Muscle of leg (tissue), 11 donors: Measurements from ENCODE around the gene BCL2. TPM values are rescaled to one million over a fixed set of nuclear protein-coding genes. Genes with fewer than 3 reads are reported as not detected.

Source experiments
- DNase-seq: peaks from one replicate; pipeline ENCODE4 v3.0.0; 2013
- H3K27ac ChIP-seq: one replicate; pipeline ENCODE4 v1.5.1; 2013; ENCODE audit warnings: mild to moderate bottlenecking, low read length, control low read depth
- H3K27me3 ChIP-seq: one replicate; pipeline ENCODE4 v1.6.1; 2013; ENCODE audit warnings: low read length; ENCODE audit not compliant: control insufficient read depth, insufficient read depth
- H3K36me3 ChIP-seq: one replicate; pipeline ENCODE4 v1.6.1; 2013; ENCODE audit warnings: low read length; ENCODE audit not compliant: control insufficient read depth, insufficient read depth
- H3K4me1 ChIP-seq: one replicate; pipeline ENCODE4 v1.6.1; 2013; ENCODE audit warnings: low read length; ENCODE audit not compliant: control insufficient read depth, insufficient read depth
- H3K4me3 ChIP-seq: one replicate; pipeline ENCODE4 v1.5.1; 2013; ENCODE audit warnings: low read length, control low read depth
- H3K9me3 ChIP-seq: replicated peaks from 2 replicates; pipeline ENCODE4 v1.6.1; 2013; ENCODE audit warnings: low read depth, low read length; ENCODE audit not compliant: control insufficient read depth
- WGBS: methylation state at CpG from one replicate; pipeline ENCODE4 v1.1.5; 2013; ENCODE audit warnings: missing lambda C conversion rate; ENCODE audit not compliant: insufficient coverage; 5-methylcytosine and 5-hydroxymethylcytosine counted together
- polyA plus RNA-seq, 8 donors: library from polyadenylated mRNA; unstranded; fragments of 120-200 nt; gene quantifications; one replicate each; pipeline versions ENCODE4 v1.2.1 to v1.2.3, GENCODE V29; 2013; ENCODE audit warnings: inconsistent platforms in 1 of 8, low replicate concordance in 1 of 8; ENCODE audit not compliant: insufficient read length in 8 of 8, insufficient read depth in 1 of 8
- total RNA-seq: library from RNA; stranded (reverse); fragments of 120-200 nt; gene quantifications from one replicate; pipeline ENCODE4 v1.2.4, GENCODE V29; 2013

The BCL2 gene
- total and polyA plus RNA-seq, 9 donors = 13.0 to 22.3 (median 16.5) TPM

DNA sequence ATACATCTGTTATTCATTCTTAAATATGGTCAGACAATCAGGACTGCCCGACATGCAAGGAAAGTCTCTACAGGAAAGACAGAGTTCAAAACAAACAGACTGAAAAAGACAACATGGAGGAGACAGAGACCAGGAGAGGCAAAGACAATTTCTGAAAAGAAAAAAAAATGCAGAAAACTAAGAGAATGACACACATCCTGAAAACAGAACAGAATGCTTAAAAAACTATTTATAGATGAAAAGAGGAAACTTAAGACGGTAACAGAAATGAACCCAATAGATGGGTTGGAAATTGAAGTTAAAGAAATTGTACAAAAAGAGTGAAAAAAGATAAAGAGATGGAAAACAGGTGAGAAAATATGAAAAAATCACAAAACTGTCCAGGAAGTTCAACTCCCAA is 95.7 kb downstream of the BCL2 start:
- Histone ChIP-seq H3K4me1 (no peaks in the 10 kb centered on the region), H3K27ac (no peak overlapping the region), H3K27me3 (no peaks in the 10 kb centered on the region), H3K4me3 (no peak overlapping the region), H3K36me3 (no peaks in the 10 kb centered on the region), H3K9me3 (no peaks in the 10 kb centered on the region)
- no peak for DNase-seq
- no CpG with 5 or more reads among the region's 2 CpGs for WGBS

DNA sequence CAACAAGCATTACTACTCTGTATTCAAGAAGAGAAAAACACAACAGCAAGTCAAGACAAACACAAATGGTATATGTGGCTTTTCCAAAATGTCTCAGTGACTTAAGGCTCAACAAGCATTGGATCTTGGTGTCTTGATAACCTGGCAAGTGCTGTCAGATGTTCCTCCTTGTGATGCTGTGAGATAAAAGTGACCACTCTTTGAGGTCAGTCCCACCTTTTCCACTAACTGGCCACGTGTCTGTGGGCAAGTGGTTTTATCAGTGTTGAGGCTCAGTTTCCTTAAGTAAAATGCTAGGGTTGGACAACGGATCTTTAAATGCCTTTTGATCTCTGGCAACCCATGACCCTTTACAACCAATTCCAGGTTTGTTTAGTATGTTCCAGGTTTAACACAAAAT is 98.7 kb downstream of the BCL2 start:
- no peak overlapping the region for H3K4me3 ChIP-seq
- DNase-seq = no peak
- no peak overlapping the region for H3K27ac ChIP-seq
- no peaks in the 10 kb centered on the region for H3K4me1 ChIP-seq
- WGBS = no CpG with 5 or more reads among the region's 2 CpGs
- no peaks in the 10 kb centered on the region for H3K27me3 ChIP-seq
- no peaks in the 10 kb centered on the region for H3K36me3 ChIP-seq
- no peaks in the 10 kb centered on the region for H3K9me3 ChIP-seq

DNA sequence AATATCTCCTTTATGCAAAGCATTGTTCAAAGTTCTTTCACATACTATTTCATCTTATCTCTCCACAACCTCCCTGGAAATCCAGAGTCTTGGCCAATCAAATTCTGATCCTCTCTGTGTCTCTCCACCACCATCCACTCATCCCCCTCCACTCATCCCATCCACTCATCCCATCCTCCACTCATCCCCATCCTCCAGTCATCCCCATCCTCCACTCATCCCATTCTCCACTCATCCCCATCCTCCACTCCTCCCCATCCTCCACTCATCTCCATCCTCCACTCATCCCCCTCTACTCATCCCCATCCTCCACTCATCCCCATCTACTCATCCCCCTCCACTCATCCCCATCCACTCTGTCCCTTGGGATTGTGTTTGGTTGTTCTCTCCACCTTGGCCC is 101.1 kb downstream of the BCL2 start:
- no peaks in the 10 kb centered on the region for H3K9me3 ChIP-seq

GRCh38 chr18:63216516-63217311 is 102.9 kb downstream of the BCL2 start:
- no peaks in the 10 kb centered on the region for H3K9me3 ChIP-seq
- H3K4me3 ChIP-seq = no peak overlapping the region
- no CpG with 5 or more reads among the region's 9 CpGs for WGBS
- H3K4me1 ChIP-seq = no peaks in the 10 kb centered on the region
- H3K27me3 ChIP-seq = no peaks in the 10 kb centered on the region
- no peaks in the 10 kb centered on the region for H3K36me3 ChIP-seq
- no peak overlapping the region for H3K27ac ChIP-seq
- DNase-seq = no peak

More for the DNA sequence above, 101.1 kb downstream of the BCL2 start:
- H3K36me3 ChIP-seq = no peaks in the 10 kb centered on the region
- no peak overlapping the region for H3K27ac ChIP-seq
- H3K4me1 ChIP-seq = no peaks in the 10 kb centered on the region
- H3K27me3 ChIP-seq = no peaks in the 10 kb centered on the region
- no peak overlapping the region for H3K4me3 ChIP-seq
- no peak for DNase-seq

GRCh38 chr18:63213936-63214671 is 105.5 kb downstream of the BCL2 start:
- 85% methylated on average over 2 of the region's 8 CpGs for WGBS
- H3K27me3 ChIP-seq = no peaks in the 10 kb centered on the region
- no peaks in the 10 kb centered on the region for H3K36me3 ChIP-seq
- H3K4me3 ChIP-seq = no peak overlapping the region
- H3K27ac ChIP-seq = no peak overlapping the region
- DNase-seq = no peak
- H3K9me3 ChIP-seq = no peaks in the 10 kb centered on the region
- H3K4me1 ChIP-seq = no peaks in the 10 kb centered on the region

DNA sequence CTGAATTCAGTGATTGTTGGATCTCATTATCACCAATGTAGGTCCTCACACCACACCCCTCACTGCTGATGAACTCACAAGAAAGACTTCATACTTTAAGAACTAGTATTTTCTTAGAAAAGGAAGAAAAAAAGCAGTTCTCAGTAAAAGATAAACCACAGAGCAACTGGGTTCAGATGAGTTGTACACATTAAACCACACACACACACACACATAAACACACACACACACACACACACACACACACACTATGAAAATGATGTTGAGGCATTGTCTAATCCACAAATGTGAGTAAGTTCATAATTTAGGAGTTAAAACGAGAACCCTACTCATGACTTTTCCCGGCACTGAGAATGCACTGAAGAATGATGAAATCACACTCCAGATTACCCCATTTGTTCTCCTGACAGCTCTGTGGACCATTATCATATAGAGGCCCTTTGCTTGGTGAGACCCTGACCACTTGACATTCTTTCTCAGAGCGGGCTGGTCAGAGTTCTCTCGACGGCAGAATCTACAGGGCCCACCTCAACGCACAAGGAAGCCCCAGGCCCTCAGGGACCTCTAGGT is 106.2 kb downstream of the BCL2 start:
- H3K36me3 ChIP-seq = no peaks in the 10 kb centered on the region
- no peaks in the 10 kb centered on the region for H3K9me3 ChIP-seq
- H3K4me1 ChIP-seq = peaks cover 5% of the 10 kb centered on the region
- no peak for DNase-seq
- H3K27ac ChIP-seq = no peak overlapping the region
- H3K4me3 ChIP-seq = no peak overlapping the region
- WGBS = 69% methylated on average over 5 of the region's 6 CpGs
- no peaks in the 10 kb centered on the region for H3K27me3 ChIP-seq

DNA sequence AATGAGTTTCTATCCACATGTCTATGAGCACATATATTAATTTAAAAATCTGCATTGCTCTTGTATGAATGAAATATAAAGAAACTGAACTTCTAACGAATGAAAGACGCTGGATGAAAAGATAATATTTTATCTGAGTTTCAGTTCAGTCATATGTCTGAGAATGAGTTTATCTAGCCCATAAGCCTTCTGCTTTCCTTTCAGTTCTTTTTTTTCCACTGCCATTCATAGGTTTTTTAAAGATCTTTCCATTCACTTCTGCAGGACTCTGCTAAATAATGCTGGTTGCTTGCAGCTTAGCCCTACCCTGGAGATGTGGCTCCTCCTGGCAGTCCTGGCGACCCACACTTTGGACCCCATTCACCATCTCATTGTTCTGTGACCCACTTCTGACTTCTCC is 109.0 kb downstream of the BCL2 start:
- no peak overlapping the region for H3K4me3 ChIP-seq
- WGBS = 67% methylated on average over 1 of the region's 3 CpGs
- no peaks in the 10 kb centered on the region for H3K9me3 ChIP-seq
- H3K27ac ChIP-seq = no peak overlapping the region
- no peaks in the 10 kb centered on the region for H3K27me3 ChIP-seq
- H3K36me3 ChIP-seq = no peaks in the 10 kb centered on the region
- peaks cover 22% of the 10 kb centered on the region for H3K4me1 ChIP-seq
- no peak for DNase-seq

DNA sequence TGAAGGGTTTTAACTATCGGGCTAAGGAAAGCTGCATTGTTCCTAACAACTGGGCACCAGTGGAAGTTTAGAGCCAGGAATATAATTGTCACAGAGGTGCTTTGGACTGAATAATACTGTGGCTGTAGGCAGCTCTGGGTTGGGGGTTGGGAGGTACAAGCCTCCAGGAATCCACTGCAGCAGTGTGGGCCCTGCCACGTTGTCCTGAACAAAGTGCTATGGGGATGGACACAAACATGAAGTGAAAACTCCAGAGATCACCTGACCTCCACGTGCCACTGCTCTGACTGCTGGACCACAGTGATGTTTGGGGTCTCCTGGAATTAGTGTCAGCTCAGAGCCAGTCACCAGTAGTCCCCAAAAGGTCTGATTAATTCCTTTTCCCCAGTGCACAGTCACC is 110.9 kb downstream of the BCL2 start:
- no peak overlapping the region for H3K27ac ChIP-seq
- no peak for DNase-seq
- H3K27me3 ChIP-seq = no peaks in the 10 kb centered on the region
- H3K4me3 ChIP-seq = no peak overlapping the region
- no peaks in the 10 kb centered on the region for H3K9me3 ChIP-seq
- peaks cover 22% of the 10 kb centered on the region for H3K4me1 ChIP-seq
- H3K36me3 ChIP-seq = no peaks in the 10 kb centered on the region
- WGBS = 58% methylated on average over 2 of the region's 3 CpGs

DNA sequence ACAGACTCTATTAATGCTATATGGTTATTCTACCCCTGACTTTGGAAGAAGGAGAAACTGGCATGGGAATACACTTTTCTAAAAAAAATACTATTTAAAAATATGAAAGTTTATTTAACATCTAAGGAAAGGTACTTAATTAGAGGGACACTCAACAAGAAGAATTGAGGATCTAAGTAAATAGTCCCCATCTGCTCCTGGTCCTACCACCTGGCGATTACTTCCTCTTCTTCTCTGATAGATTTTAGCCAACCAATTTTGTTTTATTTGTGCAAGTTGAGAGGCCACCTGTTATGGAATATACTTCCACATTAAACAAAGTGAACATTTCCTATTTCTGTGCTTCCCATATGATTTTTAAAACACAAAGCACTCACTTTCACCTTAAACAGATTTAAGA is 111.7 kb downstream of the BCL2 start:
- H3K4me3 ChIP-seq = no peak overlapping the region
- H3K36me3 ChIP-seq = no peaks in the 10 kb centered on the region
- no peaks in the 10 kb centered on the region for H3K27me3 ChIP-seq
- peaks cover 23% of the 10 kb centered on the region for H3K4me1 ChIP-seq
- no peak for DNase-seq
- no CpG with 5 or more reads among the region's 1 CpG for WGBS
- H3K9me3 ChIP-seq = no peaks in the 10 kb centered on the region
- no peak overlapping the region for H3K27ac ChIP-seq

GRCh38 chr18:63207143-63207790 is 112.3 kb downstream of the BCL2 start:
- no peak overlapping the region for H3K4me3 ChIP-seq
- H3K36me3 ChIP-seq = no peaks in the 10 kb centered on the region
- H3K27me3 ChIP-seq = no peaks in the 10 kb centered on the region
- 42% methylated on average over 10 of the region's 14 CpGs for WGBS
- no peaks in the 10 kb centered on the region for H3K9me3 ChIP-seq
- no peak for DNase-seq
- peaks cover 25% of the 10 kb centered on the region for H3K4me1 ChIP-seq
- H3K27ac ChIP-seq = peak overlapping the region; percentile 51
